HepG2 (cell line): ENCODE data around the gene KLC3.

ENCODE experiments used
- CHD2 ChIP-seq: IDR thresholded peaks from 2 replicates; pipeline ENCODE4 v1.6.1; 2011; ENCODE audit warnings: low read depth, low read length, improper control_type of control experiment
- HES4 ChIP-seq: sonication (generic); formaldehyde crosslinking; IDR thresholded peaks from 2 replicates; pipeline ENCODE4 v1.9.0; 2021; ENCODE audit warnings: mild to moderate bottlenecking, missing genetic modification reagents, borderline replicate concordance
- MAFK ChIP-seq, 2 experiments: IDR thresholded peaks in 1 of 2; conservative IDR thresholded peaks in 1 of 2; 2 replicates each; pipeline ENCODE4 v1.6.1; 2011; ENCODE audit warnings: improper control_type of control experiment in 2 of 2, low read length in 2 of 2
- ZBTB26 ChIP-seq: IDR thresholded peaks from 2 replicates; pipeline ENCODE4 v1.6.1; 2016; ENCODE audit warnings: missing compliant biosample characterization, missing genetic modification reagents, borderline replicate concordance
- ZBTB33 ChIP-seq: sonication (generic); formaldehyde crosslinking; IDR thresholded peaks from 2 replicates; pipeline ENCODE4 v1.4.0; 2020; ENCODE audit warnings: missing genetic modification reagents
- TF ChIP-seq, protein P1 (sequence below): sonication (generic); formaldehyde crosslinking; IDR thresholded peaks from 2 replicates; pipeline ENCODE4 v1.4.0; 2020; ENCODE audit warnings: missing genetic modification reagents, mild to moderate bottlenecking, borderline replicate concordance

DNA sequence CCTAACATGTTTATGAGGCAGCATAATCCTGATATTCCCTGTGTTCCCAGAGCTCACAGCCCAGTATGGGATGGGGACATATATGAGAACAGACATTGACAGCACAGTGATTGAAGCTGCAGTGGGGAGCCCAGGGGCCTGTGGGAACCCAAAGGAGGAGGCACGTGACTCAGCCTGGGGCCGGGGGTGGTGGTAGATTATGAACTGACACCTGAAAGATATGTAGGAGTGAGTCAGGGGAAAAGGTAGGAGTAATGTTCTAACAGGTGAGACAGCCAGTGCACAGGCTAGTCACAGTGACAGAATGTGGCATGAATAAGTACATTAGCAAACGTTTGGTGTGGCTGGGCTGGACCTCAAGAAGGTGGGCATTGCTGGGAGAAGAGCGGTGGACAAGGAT lies 46.9 kb upstream of the KLC3 start:
- TF ChIP-seq ZBTB33 (CRISPR knock-in tag) = no peak
- TF ChIP-seq MAFK (conservative IDR thresholded peaks at IDR 0.05 in 1 of 2, IDR thresholded peaks at IDR 0.05 in 1 of 2; ENCODE audit: low read length in 2 of 2) = no peak
- no peak for TF ChIP-seq CHD2
- TF ChIP-seq HES4 (CRISPR knock-in tag) = no peak
- no peak for TF ChIP-seq ZBTB26 (CRISPR knock-in tag)
- TF ChIP-seq, protein P1, sequence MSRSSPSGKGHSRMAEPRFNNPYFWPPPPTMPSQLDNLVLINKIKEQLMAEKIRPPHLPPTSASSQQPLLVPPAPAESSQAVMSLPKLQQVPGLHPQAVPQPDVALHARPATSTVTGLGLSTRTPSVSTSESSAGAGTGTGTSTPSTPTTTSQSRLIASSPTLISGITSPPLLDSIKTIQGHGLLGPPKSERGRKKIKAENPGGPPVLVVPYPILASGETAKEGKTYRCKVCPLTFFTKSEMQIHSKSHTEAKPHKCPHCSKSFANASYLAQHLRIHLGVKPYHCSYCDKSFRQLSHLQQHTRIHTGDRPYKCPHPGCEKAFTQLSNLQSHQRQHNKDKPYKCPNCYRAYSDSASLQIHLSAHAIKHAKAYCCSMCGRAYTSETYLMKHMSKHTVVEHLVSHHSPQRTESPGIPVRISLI = no peak
